Daoy (cell line): Measurements from ENCODE around the gene HPSE2. TPM values are rescaled to one million over a fixed set of nuclear protein-coding genes. Genes with fewer than 3 reads are reported as not detected.
"Not testable (repeated sequence)": the region's sequence is repeated elsewhere in the genome, so short reads cannot be mapped to it uniquely, and the experiment has no call there.

Source experiments
- DNase-seq: peaks from one replicate; pipeline ENCODE4 v3.0.0-alpha.2; 2015; ENCODE audit warnings: low read depth
- total RNA-seq: library from RNA; depleted of rRNA; stranded (reverse); fragments of >200 nt; shearing (Covaris generic); gene quantifications from 2 replicates; pipeline ENCODE4 v1.2.3, GENCODE V29; 2014

The HPSE2 gene
- total RNA-seq, 1 experiment from 2014 or later, result 0.06 TPM

GRCh38 chr10:98509745-98510144 lies 725.9 kb downstream of the HPSE2 start:
- DNase-seq, result no peak

- DNase-seq, result not testable (repeated sequence)
Measured at GRCh38 chr10:98502535-98502934, 733.1 kb downstream of the HPSE2 start.

GRCh38 chr10:98492763-98493162 lies 742.9 kb downstream of the HPSE2 start:
- DNase-seq, result no peak

GRCh38 chr10:98489561-98490481 lies 745.8 kb downstream of the HPSE2 start:
- DNase-seq, result no peak

GRCh38 chr10:98488669-98489430 lies 746.8 kb downstream of the HPSE2 start:
- no peak for DNase-seq

GRCh38 chr10:98487649-98488048 lies 748.0 kb downstream of the HPSE2 start:
- DNase-seq, result no peak

- DNase-seq, result peak; percentile 39
Measured at GRCh38 chr10:98486421-98486820, 749.2 kb downstream of the HPSE2 start.

GRCh38 chr10:98485959-98486358 lies 749.7 kb downstream of the HPSE2 start:
- no peak for DNase-seq

- DNase-seq, result no peak
Measured at GRCh38 chr10:98483658-98484057, 752.0 kb downstream of the HPSE2 start.

- no peak for DNase-seq
Measured at GRCh38 chr10:98482096-98482495, 753.6 kb downstream of the HPSE2 start.

GRCh38 chr10:98481404-98481945 lies 754.2 kb downstream of the HPSE2 start:
- no peak for DNase-seq

GRCh38 chr10:98478430-98479222 lies 757.0 kb downstream of the HPSE2 start:
- DNase-seq, result peak; percentile 44

- no peak for DNase-seq
Measured at GRCh38 chr10:98477861-98478260, 757.8 kb downstream of the HPSE2 start.

- no peak for DNase-seq
Measured at GRCh38 chr10:98474628-98475027, 761.0 kb downstream of the HPSE2 start.

- DNase-seq, result no peak
Measured at GRCh38 chr10:98472196-98472595, 763.5 kb downstream of the HPSE2 start.

GRCh38 chr10:98470850-98471249 lies 764.8 kb downstream of the HPSE2 start:
- DNase-seq, result no peak

- no peak for DNase-seq
Measured at GRCh38 chr10:98469001-98469931, 766.4 kb downstream of the HPSE2 start.

GRCh38 chr10:98467506-98468318 lies 767.9 kb downstream of the HPSE2 start:
- peak; percentile 81 for DNase-seq

- DNase-seq, result no peak
Measured at GRCh38 chr10:98466861-98467505, 768.7 kb downstream of the HPSE2 start.
